ENCODE data around the gene PPARD. TPM values are rescaled to one million over a fixed set of nuclear protein-coding genes. Genes with fewer than 3 reads are reported as not detected.

The PPARD gene
- total and polyA plus RNA-seq, 2 of the 13 experiments (the other 11 are each of a cell fraction or from before 2014, with no cell fraction given) = 6.1 to 13.3 TPM

DNA sequence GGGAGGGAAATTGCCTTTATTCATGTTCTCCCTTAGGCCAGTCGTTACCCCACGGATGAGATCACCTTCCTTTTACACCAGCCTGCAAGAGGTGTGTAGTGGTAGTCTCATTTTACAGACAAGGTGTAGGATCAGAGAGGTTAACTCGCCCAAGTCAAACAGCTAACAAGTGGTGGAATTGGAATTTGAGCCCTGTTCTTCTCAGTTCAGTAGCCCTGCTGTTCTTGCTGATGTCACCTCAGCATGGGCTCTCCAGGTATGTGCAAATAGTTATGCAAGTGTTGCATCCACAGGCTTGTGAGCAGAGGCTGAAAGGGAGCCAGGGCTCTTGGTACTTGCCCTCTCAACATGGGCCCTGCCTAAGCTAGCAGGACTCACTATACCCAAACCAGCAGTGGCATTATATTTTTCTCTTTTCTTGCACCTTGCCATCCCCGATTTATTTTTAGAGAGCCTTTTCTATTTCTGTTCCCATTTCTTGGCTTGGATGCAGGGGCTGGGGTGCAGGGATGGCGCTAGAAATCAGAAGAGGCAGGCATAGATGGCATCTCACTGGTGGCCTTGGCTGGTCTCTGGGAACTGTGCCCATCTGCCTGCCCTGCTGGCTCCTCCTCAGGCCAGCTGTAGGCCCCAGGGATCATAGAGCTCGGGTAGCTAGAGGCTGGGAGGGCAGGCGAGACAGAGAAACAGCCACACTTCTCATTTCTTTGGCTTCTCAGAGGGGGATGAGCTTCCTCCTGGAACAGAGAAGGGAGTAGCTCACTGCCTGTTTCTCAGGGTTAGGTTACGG, 18.2 kb downstream of the PPARD start (continued):
- TF ChIP-seq, protein P1, sequence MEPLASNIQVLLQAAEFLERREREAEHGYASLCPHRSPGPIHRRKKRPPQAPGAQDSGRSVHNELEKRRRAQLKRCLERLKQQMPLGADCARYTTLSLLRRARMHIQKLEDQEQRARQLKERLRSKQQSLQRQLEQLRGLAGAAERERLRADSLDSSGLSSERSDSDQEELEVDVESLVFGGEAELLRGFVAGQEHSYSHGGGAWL (CRISPR knock-in tag; IDR thresholded peaks at IDR 0.05) = no peak
- TF ChIP-seq, protein P2, sequence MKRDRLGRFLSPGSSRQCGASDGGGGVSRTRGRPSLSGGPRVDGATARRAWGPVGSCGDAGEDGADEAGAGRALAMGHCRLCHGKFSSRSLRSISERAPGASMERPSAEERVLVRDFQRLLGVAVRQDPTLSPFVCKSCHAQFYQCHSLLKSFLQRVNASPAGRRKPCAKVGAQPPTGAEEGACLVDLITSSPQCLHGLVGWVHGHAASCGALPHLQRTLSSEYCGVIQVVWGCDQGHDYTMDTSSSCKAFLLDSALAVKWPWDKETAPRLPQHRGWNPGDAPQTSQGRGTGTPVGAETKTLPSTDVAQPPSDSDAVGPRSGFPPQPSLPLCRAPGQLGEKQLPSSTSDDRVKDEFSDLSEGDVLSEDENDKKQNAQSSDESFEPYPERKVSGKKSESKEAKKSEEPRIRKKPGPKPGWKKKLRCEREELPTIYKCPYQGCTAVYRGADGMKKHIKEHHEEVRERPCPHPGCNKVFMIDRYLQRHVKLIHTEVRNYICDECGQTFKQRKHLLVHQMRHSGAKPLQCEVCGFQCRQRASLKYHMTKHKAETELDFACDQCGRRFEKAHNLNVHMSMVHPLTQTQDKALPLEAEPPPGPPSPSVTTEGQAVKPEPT (CRISPR knock-in tag; IDR thresholded peaks at IDR 0.05; ENCODE audit: low read depth) = 0 out of 2 replicates have a peak, but pooled peaks have one; percentile 68
- TF ChIP-seq, protein P3, sequence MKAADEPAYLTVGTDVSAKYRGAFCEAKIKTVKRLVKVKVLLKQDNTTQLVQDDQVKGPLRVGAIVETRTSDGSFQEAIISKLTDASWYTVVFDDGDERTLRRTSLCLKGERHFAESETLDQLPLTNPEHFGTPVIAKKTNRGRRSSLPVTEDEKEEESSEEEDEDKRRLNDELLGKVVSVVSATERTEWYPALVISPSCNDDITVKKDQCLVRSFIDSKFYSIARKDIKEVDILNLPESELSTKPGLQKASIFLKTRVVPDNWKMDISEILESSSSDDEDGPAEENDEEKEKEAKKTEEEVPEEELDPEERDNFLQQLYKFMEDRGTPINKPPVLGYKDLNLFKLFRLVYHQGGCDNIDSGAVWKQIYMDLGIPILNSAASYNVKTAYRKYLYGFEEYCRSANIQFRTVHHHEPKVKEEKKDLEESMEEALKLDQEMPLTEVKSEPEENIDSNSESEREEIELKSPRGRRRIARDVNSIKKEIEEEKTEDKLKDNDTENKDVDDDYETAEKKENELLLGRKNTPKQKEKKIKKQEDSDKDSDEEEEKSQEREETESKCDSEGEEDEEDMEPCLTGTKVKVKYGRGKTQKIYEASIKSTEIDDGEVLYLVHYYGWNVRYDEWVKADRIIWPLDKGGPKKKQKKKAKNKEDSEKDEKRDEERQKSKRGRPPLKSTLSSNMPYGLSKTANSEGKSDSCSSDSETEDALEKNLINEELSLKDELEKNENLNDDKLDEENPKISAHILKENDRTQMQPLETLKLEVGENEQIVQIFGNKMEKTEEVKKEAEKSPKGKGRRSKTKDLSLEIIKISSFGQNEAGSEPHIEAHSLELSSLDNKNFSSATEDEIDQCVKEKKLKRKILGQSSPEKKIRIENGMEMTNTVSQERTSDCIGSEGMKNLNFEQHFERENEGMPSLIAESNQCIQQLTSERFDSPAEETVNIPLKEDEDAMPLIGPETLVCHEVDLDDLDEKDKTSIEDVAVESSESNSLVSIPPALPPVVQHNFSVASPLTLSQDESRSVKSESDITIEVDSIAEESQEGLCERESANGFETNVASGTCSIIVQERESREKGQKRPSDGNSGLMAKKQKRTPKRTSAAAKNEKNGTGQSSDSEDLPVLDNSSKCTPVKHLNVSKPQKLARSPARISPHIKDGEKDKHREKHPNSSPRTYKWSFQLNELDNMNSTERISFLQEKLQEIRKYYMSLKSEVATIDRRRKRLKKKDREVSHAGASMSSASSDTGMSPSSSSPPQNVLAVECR (CRISPR knock-in tag; IDR thresholded peaks at IDR 0.05; ENCODE audit: borderline replicate concordance) = peak; percentile 72; the same call in 1 of the 2 replicates
- TF ChIP-seq ZIK1 (CRISPR knock-in tag; IDR thresholded peaks at IDR 0.05; ENCODE audit: borderline replicate concordance, low read depth) (0 out of 2 replicates have a peak, but pooled peaks have one; percentile 30), NCOR1 (IDR thresholded peaks at IDR 0.05; ENCODE audit: borderline replicate concordance, low read length) (peak; percentile 67; the same call in 1 of the 2 replicates), ZKSCAN8 (CRISPR knock-in tag; IDR thresholded peaks at IDR 0.05; ENCODE audit: borderline replicate concordance) (peak; percentile 82), POLR2AphosphoS2 (IDR thresholded peaks at IDR 0.05; ENCODE audit: low read depth, low read length) (no peak), ZSCAN21 (CRISPR knock-in tag; IDR thresholded peaks at IDR 0.05; ENCODE audit: borderline replicate concordance) (no peak), XBP1 (CRISPR knock-in tag; IDR thresholded peaks at IDR 0.05) (no peak; the same call in 1 of the 2 replicates), SP140L (CRISPR knock-in tag; IDR thresholded peaks at IDR 0.05; ENCODE audit: borderline replicate concordance) (no peak), ZNF749 (CRISPR knock-in tag; IDR thresholded peaks at IDR 0.05; ENCODE audit: borderline replicate concordance) (peak; percentile 51; the same call in 1 of the 2 replicates), HDAC1 (CRISPR knock-in tag; IDR thresholded peaks at IDR 0.05) (peak; percentile 69), EZH2 (conservative IDR thresholded peaks at IDR 0.05; ENCODE audit: low read depth, low read length) (no peak), HDAC6 (IDR thresholded peaks at IDR 0.05; ENCODE audit: low read depth, low read length) (no peak), TAF15 (IDR thresholded peaks at IDR 0.05; ENCODE audit: low read depth, low read length, poor library complexity, severe bottlenecking) (no peak), CEBPB (IDR thresholded peaks at IDR 0.05; ENCODE audit: borderline replicate concordance, low read depth, low read length) (peak; percentile 99)
- TF ChIP-seq, protein P4, sequence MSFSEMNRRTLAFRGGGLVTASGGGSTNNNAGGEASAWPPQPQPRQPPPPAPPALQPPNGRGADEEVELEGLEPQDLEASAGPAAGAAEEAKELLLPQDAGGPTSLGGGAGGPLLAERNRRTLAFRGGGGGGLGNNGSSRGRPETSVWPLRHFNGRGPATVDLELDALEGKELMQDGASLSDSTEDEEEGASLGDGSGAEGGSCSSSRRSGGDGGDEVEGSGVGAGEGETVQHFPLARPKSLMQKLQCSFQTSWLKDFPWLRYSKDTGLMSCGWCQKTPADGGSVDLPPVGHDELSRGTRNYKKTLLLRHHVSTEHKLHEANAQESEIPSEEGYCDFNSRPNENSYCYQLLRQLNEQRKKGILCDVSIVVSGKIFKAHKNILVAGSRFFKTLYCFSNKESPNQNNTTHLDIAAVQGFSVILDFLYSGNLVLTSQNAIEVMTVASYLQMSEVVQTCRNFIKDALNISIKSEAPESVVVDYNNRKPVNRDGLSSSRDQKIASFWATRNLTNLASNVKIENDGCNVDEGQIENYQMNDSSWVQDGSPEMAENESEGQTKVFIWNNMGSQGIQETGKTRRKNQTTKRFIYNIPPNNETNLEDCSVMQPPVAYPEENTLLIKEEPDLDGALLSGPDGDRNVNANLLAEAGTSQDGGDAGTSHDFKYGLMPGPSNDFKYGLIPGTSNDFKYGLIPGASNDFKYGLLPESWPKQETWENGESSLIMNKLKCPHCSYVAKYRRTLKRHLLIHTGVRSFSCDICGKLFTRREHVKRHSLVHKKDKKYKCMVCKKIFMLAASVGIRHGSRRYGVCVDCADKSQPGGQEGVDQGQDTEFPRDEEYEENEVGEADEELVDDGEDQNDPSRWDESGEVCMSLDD (CRISPR knock-in tag; IDR thresholded peaks at IDR 0.05; ENCODE audit: borderline replicate concordance) = no peak
- TF ChIP-seq, protein P5, sequence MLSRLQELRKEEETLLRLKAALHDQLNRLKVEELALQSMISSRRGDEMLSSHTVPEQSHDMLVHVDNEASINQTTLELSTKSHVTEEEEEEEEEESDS (CRISPR knock-in tag; IDR thresholded peaks at IDR 0.05; ENCODE audit: borderline replicate concordance) = no peak

Data from HepG2 (cell line).